Activated naive CD4-positive, alpha-beta T cell treated with Interleukin-2 at 50 U/mL for 16 hours (primary cell): Measurements from ENCODE around the gene GPR39.

Source experiments
- DNase-seq: peaks from one replicate; pipeline ENCODE4 v3.0.0-alpha.2; 2020

The GPR39 gene

DNA sequence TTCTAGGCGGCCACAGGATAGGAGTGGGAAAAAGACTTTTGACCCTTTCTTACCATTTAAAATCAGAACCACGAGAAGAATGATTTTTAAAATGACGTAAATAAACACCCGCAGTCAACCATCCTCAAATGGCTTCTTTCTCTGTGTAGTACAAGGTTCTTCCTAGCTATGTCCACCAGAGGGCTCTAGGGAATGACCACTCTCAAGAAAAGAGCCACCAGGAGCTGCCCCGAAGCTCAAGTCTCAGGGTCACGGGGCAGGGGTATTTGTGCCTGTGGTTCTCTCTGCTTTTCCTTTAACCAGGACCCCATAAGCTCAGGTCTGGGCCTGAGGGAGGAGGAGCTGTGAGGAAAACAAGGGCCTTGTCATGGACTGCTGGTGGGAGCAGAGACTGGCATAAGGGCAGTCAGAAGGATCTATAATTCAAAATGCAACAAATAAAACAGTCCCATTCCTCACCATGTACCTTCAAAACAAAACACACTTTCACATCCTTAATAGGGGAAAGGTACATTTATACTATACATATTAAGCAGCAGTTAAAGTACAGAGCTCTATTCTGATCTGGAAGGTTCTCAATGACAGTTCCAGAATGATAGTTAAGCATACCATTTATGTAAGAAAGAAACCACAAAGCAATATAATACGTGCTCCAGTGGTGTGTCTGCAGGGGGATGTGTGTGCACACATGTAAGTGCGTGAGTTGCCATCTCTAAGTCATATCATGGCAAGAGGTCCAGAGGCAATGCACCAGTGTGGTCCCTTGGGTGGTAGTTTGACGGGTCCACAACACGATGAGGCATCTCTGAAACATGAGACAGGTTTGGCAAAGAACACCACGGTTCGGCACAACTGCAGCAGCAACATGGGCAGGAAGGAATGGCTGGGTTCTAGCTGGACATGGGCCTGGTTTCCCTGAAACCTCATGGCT lies 234.8 kb downstream of the GPR39 start:
- no peak for DNase-seq

DNA sequence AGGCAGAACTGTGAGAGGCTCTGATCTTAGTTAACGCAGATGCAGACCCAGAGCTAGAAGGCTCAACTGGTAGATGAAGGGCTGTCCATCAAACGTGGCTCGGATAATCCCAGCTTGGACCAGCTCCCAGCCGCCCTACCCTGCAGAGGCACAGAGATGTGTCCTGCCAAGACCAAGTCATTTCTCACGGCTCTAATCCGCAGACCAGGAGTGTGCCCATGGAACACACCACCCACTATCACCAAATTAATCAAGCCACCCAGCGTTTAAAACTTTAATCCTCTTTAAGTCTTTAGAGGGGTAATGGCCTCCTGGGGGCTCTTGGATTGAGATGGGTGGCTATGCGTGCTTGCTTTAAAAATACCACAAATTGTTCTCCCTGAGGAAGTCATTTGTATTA lies 235.9 kb downstream of the GPR39 start:
- DNase-seq: no peak

DNA sequence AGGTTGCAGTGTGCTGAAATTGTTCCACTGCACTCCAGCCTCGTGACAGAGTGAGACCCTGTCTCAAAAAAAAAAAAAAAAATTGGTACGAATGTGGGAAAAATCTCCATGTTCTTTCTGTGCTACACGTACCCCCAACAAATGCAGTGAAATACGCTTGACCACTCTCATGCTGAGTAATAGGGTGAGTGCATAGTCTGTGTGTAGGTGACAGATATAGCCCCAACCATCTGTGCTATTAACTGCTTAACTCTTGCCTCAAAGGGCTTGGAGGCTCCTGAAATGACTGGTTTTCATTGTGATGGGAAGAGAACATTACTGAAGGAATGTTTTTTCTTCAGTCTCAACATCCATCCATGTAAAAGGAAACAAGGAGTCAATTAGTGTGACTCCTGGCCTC lies 237.7 kb downstream of the GPR39 start:
- no peak for DNase-seq

DNA sequence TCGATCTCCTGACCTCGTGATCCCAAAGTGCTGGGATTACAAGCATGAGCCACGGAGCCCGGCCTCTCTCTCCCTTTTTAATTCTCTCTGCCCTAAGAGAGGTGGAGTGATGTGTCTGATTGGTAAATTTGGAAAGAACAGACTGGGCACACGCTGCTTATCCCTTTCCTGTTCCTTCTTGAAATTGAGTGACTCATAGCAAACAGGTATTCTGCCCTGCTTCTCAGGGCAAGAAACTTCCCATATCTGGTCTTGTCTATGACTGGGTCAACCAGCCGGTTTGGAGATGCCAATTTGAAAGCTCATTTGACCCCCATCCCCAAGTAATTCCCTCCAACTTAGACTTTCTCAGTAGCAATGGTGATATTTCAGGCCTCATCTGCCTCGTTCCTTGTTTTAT lies 238.4 kb downstream of the GPR39 start:
- no peak for DNase-seq

DNA sequence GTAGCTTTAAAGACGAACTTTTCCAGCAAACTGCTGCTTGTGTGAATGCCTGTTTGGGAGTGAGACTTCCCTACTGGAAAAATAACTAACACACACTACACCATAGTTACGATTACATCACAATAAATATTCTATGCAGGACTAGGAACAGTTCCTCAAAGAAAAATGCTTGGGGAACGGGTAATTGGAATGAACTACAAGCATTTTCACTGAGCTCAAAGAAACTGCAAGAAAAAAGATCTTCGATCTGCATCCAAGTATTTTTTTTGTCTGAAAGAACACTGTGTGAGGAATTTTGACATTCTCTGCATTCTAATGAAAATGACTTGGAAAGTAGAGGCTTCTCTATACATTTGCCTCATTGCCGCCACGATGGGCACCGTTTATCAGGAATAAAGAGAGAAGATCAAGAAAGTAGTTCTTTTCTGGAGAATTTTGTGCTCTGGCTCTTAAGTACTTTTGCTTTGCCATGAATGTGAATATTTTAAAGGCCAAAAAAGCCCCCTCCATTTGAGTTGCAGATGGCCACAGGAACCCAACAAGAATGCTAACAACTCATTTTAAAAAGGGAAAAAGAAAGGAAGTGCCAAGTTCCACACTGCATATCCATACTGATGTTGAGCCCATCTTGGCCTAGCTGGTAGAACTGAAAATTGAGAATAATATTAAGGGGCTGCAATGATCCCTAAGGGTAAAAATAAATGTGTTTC lies 239.8 kb downstream of the GPR39 start:
- no peak for DNase-seq

DNA sequence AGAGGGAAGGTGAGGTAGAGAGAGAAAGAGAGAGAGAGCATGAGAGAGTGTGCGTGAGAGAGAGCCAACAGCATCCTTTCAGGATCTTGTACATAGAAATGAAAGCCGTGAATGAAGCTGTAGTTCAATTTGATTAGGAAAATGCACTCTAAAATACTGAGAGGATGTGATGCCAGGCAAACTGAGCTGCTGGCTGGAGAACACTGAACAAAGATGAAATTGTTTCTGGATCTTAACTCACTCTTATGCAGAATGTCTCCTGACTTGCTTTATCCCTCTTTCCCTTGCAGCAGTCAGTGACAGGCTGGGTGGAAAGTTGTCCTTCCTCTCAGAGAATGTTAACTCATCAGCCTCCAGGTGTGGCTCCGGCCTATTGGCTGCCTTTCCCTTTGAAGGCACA lies 242.7 kb downstream of the GPR39 start:
- DNase-seq: no peak

DNA sequence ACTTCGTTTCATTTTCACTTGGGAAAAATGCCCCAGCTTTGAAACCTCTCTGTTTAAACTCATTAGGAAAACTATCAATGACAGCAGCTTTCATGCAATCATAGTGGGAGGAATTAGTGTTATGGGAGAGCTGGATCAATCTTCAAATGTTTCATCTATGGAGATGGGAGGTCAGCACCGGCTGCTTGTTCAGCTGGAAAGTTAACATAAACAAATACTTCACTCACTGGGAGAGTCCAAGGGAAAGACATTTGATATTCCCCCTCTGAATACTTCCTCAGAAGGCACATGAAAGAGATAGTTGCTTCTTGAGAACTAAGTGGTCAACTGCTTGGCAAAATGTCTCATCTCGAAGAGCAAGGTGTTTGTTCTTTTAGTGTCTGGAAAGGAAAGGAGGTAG lies 246.1 kb downstream of the GPR39 start:
- DNase-seq: no peak

DNA sequence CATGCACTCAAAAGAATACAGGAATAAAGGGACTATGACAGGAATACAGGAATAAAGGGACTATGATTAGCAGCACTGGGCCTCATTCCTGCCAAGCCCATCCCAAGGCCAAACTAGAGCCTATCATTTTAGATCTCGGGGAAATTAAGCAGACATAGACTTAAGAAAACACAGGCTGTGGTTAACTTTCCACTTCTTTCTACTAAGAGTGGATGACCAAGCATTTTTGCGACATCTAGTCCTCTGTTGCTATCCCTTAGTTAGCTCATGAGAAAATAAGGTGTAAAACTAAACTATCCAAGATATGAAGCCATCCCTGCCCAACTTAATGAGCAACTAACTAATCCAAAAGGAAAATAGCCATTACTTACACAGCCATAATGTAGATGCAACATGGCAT lies 247.5 kb downstream of the GPR39 start:
- DNase-seq: no peak

DNA sequence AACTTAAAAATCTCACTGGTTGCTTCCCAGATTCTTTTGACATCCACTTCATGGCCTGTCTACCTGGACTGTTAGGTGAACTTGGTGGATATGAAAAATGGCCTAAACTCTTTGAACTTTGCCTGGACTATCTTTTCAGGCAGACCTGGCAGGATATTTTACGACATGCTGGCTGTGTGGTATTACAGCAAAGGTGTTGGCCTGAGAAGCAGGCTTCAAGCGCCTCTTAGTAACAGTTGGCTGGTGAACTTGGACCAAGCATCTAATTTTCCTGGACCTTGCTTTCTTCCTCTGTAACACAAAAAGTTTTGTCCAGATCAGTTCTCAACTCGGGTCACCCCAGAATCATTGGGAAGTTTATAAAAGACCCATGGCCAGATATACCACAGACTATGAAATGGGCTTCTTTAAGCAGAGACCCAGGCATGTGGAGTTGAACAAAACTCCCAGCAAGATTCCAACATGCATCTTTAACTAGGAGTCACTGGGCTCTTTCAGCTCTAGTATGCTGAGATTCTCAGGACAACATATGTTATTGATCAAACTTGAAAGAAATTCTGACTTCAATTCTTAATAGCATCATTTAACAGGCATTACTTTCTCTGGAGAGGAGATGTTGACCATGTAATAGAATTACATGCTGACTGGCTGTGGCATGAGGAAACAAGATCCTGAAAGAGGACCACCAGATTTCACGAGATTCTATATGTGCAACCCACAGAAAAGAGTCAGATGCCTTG lies 249.0 kb downstream of the GPR39 start:
- DNase-seq: no peak

DNA sequence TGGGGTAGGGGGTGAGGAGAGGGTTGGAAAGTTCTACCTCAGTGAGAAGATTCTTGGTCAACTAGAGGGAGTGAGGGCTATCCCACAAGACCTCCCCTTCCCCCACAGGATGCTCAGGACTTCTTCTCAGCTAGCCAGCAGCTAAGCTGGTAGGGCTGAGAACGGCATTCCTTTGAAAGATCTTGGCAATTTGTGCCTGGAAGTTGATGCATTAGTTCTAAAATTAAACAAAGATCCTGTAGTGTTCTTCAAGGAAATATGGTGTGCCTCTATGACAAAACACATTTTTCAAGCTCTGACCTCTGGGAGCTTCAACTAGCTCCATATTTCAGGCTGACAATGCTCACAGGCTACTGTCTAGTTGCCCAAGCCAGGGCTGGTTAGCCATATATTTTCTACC lies 251.1 kb downstream of the GPR39 start:
- no peak for DNase-seq

DNA sequence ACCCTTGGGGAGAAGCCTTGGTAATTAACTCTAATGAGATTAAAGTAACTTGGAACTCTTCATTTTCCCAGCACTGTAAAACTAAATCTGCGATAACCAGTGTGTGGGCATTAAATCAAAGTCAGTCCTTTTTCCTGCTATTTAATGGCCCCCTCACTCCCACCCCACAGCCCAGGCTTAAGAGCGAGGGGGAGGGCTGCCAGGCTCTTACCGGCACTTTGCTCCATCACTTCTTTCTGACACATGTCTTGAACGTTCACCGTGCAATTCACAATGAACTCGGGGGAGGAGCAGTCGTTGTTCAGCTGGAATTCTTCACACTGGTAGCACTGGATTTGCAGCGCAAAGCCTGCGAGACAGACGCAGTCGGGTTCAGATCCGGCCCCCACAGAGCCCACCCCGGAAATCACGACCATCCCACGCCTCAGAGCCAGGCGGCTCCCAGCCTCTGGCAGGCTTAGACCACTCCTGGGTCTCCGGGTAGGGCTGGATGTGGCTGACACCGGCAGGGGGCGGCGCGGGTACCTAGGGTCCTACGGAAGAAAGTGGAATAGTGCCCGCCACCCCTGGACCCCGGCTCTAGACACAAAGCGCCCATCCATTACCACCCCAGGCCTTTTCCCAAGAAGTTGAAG lies 251.7 kb downstream of the GPR39 start:
- no peak for DNase-seq

DNA sequence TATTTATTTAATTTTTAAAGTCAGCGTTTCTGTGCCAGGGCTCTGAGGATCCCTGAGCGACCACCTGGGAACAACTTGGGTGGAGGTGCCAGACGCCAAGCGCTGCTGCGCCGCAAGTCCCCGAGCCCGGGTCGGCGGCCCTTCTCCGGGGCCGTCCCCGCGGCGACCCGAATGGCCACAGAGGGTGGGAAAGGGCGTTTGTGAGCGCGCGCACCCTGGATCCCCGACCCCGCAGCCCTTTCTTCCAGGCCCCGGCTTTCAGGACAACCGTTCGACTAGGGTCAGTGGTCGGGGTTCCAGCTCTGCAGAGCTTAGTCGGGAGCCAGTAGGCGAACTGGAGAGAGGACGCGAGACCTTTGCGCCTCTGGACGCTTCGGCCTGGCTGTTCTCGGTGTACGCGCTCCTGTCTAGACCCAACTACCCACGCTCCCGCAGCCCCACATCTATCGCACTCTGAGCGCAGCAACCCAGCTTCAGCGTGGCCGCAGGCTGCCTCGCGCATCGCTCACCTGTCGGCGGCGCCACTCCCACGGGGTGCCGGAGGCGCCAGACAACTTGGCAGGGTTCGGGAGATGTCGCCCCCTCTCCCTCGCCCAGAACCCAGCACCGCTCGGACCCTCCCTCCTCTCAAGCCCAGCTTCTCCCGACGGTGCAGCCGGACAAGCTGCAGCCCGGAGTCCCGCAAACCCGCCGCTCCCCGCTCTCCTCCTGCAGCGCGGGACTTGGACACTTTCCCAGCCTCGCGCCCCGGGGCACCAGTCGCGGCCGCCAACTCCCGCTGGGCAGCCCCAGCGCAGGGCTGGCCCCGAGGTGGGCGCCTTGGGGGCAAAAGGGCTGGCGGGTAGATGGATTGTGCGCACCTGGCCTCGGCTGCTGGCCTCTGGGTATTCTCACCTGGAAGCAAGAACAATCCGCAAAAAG lies 252.6 kb downstream of the GPR39 start:
- no peak for DNase-seq

DNA sequence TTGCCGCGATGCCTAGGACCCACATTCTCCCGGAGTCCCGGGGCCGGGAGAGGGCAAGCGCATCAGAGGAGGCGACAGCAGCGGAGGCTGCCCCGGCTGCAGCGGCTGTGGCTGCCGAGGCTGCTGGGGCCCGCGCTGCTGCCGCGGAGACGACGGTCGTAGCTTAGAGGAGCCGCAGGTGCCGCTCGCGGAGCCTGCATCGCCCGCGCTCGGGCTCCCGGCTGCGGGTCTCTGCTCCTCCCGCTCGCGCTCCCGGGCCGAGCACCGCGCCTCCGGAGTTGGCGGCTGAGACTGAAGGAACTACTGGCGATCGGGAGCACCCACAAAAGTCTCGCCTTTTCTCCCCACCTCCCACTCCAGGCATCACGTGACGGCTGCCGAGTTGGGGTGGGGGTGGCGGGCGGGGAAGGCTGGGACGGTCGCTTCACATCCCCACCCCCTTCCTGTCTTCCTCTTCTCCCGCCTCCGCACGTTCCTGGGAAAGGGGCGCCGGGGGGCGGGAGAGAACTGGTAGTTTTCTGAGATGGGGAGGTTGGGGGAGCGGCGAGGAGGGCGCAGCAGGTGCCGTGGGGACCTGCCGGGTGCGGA lies 253.4 kb downstream of the GPR39 start, which contains the start of gene LYPD1:
Gene LYPD1, minus strand, starts transcription at position 298 of the 588 bp plus-strand sequence. Its CDS starts 273 bp downstream, at position 25.
- no peak for DNase-seq

DNA sequence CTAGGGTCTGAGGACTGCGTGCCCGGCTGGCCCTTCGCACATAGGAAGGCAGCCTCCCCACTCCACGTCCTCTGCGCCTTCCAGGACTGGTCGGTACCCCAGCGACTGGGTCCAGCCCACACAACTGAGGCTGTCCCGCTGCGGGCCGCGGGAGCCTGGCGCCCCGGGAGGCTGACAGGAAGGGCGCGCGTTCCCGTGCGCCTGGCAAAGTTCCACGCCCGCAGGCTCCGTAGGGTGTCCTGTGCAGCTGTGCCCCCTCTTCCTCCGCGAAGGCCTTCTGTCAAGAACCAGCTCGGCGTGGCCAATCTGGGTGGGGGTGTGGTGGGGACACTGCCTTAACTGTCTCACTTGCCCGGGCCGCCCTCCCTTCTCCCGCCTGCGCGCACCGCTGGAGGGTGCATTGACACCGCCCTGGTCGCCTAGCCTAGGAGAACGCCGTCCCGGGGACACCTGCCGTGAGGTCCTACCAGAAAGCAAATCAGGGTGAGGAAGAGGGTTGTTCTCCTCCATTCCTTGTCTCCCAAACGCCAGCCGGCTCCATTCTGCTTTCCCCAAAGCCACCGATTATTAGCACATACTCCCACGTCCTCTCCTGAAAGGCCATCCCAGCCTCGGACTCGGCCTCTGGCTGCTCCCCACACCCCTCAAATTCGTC lies 254.0 kb downstream of the GPR39 start:
- DNase-seq: no peak

DNA sequence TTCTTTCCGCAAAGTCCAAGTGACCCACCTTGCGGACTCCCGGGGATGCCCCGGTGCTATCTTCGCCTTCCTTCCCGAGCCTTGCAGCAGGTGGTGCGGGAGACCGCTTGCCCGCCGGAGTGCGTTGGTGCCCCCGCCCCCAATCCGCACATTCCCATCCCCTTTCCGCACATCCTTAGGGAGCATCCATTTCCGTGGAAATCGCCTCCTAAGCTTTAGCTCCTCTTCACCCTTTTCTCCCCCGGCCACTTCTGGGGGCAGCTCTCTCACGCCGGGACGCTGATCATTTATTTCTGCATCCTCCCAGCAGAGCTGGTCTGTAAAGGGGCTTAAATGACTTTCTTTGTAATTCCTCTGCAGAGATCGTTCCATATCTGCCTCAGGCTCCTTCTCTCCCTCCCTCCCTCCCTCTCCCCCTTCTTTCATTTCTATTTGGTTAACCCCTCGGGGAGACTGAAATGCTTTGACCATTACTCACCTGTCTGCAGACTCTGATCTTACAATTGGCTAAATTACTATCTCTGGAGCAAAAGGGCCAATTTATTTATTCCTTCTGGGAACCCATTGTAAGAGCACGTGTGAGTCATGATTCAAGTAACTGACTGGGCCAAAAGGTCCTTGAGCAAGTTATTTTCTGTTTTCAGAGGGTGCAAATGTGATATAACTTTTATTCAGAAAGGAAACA lies 254.7 kb downstream of the GPR39 start:
- DNase-seq: no peak

DNA sequence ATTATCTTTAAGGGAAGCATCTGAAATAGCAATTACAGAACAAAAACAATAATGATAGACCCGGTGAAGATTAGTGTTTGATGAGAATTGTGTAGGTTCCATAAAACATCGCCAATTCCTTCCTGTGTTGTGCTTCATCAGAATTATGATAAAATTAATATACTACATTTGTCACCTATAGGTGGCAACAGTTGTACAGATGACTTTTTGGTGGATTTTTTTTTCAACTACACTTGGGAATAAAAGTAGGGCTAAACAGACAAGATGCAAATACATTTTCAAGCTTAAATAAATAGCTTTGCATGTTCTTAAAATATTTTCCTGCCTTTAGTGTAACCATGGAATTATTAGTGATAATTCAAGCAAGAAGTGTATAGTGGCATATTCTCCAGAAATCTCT lies 260.4 kb downstream of the GPR39 start:
- no peak for DNase-seq

DNA sequence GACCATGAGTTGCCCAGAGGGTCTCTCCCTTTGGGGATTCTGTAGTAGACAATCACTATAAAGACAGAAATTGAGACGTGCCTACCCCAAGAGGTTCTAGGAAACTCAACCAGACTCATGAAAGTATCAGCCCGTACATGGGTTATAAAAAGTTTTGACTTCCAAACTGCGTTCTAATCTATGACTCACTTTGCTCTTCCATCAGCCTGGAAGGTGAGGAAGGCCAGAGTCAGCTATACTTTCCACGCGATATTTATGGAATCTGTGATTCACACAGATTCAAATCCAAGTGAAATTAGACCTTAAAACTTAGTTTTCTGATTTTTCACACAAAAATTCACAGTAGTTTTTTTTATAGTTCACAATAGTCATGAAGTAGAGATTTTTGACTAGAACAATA lies 261.1 kb downstream of the GPR39 start:
- no peak for DNase-seq

DNA sequence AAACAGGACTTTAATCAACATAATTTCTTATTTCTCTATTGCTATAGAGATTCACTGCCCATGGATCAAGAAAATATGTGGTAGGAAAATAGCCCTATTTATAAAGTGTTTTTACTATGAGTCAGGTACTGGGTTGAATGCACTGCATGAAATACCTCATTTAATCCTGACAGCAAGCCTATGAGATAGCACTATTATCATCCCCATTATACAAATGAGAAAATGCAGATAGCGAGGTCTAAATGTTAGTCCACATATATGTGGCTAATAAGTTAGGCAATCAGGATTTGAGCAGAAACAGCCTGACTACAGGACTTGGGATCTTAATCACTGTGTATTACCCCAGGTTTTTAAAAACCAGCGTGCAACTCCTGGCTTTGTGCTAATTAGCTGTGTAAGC lies 261.9 kb downstream of the GPR39 start:
- DNase-seq: no peak

DNA sequence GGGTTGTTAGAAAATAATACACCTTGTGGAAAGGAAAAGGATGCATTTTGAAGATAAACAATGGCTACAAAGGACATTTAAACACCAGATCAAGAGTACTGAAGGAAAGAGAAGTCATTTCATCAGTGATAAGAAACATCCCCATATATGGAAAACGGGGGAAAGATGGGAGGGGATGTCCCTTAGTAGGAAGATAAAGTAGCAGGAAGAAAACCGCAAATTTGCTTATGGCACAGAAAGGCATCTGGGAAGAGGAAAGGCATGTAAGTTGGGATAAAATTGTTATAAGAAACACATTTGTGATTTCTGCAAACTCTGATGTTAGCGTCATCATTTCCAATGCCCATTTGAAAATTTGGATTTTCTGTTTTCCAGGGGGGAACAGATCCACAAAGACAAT lies 263.9 kb downstream of the GPR39 start:
- no peak for DNase-seq

DNA sequence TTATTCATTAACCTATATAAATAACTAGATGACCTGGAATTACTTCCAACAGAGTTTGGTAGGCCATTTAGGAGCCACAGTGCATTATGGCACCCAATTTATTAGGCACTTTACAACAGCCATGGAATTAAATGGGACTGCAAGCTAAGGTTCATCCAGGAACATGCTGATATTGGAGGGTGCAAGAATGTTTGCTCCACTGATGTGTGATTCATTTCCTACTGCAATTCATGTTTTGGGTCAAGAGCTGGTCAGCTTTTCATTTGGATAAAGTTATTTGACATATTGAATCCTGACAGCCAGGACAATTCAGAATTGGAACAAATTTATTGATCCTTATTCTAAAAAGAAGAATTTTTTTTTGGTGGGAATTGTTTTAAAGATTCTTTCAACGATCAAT lies 265.2 kb downstream of the GPR39 start:
- DNase-seq: no peak
